ENCODE measurements around the gene GANAB. TPM values are rescaled to one million over a fixed set of nuclear protein-coding genes. Genes with fewer than 3 reads are reported as not detected.
A peak's percentile ranks its signal among the peaks of the same experiment; 100 is the strongest.

GANAB gene
- total and polyA plus RNA-seq, 2 of the 4 experiments (the other 2 are of a cell fraction), result 209 to 344 TPM

- Histone ChIP-seq H3K9me3 (ENCODE audit: control insufficient read depth, insufficient read depth, low read length) (no peaks in the 10 kb centered on the region), H3K27ac (ENCODE audit: insufficient read depth, low read length) (no peak overlapping the region), H3K4me3 (ENCODE audit: insufficient read depth, low read depth, low read length) (0 out of 2 replicates have a peak overlapping the region, but pooled peaks have one; percentile 13), H3K18ac (ENCODE audit: low read depth, low read length) (no peak overlapping the region), H2BK5ac (ENCODE audit: low read depth, low read length, poor library complexity, severe bottlenecking) (no peak overlapping the region), H3K27me3 (ENCODE audit: control insufficient read depth, insufficient read depth, low read length) (no peaks in the 10 kb centered on the region), H2AFZ (replicated peaks; ENCODE audit: low read length, poor library complexity) (no peak overlapping the region), H3K23ac (ENCODE audit: low read depth, low read length) (no peak overlapping the region), H3K9ac (ENCODE audit: low read depth, low read length) (no peak overlapping the region; the same call in 1 of the 2 replicates), H3K4ac (ENCODE audit: low read depth, low read length) (no peak overlapping the region), H4K5ac (ENCODE audit: low read depth, low read length) (no peak overlapping the region), H2BK20ac (ENCODE audit: low read depth, low read length) (no peak overlapping the region), H3K14ac (replicated peaks; ENCODE audit: low read depth, low read length) (no peak overlapping the region), H2BK15ac (ENCODE audit: low read depth, low read length) (no peak overlapping the region), H3K36me3 (ENCODE audit: control insufficient read depth, insufficient read depth, low read length) (peaks cover 19% of the 10 kb centered on the region), H3K56ac (ENCODE audit: extremely low read depth, insufficient read depth, low read length) (no peak overlapping the region), H3K9me1 (ENCODE audit: insufficient read depth, low read length) (peaks cover 4% of the 10 kb centered on the region; the same call in 1 of the 2 replicates), H2AK9ac (replicated peaks; ENCODE audit: low read depth, low read length, poor library complexity) (no peak overlapping the region), H3K4me2 (ENCODE audit: low read depth, low read length) (peak overlapping the region; percentile 99), H4K8ac (ENCODE audit: low read depth in 2 of 2, low read length in 2 of 2) (no peak overlapping the region), H4K20me1 (ENCODE audit: insufficient read depth, low read length) (no peaks in the 10 kb centered on the region), H4K91ac (ENCODE audit: insufficient read depth, low read depth, low read length) (no peak overlapping the region), H2AK5ac (ENCODE audit: low read depth, low read length) (no peak overlapping the region), H3K79me1 (ENCODE audit: low read depth in 1 of 2, low read length in 2 of 2) (peaks cover 13 to 35% of the 10 kb centered on the region in 2 experiments; a peak in 3 of 4 replicates), H2BK120ac (ENCODE audit: low read depth, low read length) (no peak overlapping the region), H3K4me1 (ENCODE audit: control insufficient read depth, insufficient read depth, low read length) (peaks cover 10% of the 10 kb centered on the region)
- CTCF ChIA-PET, result no interaction called here
- ATAC-seq (ENCODE audit: low read depth) (no peak), DNase-seq (no peak)
- intact Hi-C loops (cut with micrococcal nuclease), result no loop called here
- POLR2A ChIA-PET (ENCODE audit: unreplicated experiment), result no interaction called here
- BruUV-seq (replicated peaks), result no TSS peak
- in situ Hi-C loops (cut with MboI; ENCODE audit: low sequenced_read_pairs), result no loop called here
- TF ChIP-seq CHD1 (IDR thresholded peaks at IDR 0.05; ENCODE audit: low read depth, low read length) (no peak), RFX5 (IDR thresholded peaks at IDR 0.05; ENCODE audit: low read depth, low read length) (no peak), MAZ (IDR thresholded peaks at IDR 0.05; ENCODE audit: borderline replicate concordance, low read depth, low read length) (no peak), RAD21 (IDR thresholded peaks at IDR 0.05; ENCODE audit: low read length) (no peak), CEBPB (IDR thresholded peaks at IDR 0.05; ENCODE audit: low read depth, low read length) (no peak), POLR2A (IDR thresholded peaks at IDR 0.05; ENCODE audit: low read depth, low read length) (no peak), BHLHE40 (IDR thresholded peaks at IDR 0.05; ENCODE audit: low read depth, low read length) (no peak), RCOR1 (IDR thresholded peaks at IDR 0.05; ENCODE audit: insufficient replicate concordance, low read length) (no peak), FOS (IDR thresholded peaks at IDR 0.05; ENCODE audit: low read depth, low read length) (no peak), ELK1 (IDR thresholded peaks at IDR 0.05; ENCODE audit: borderline replicate concordance, low read depth, low read length) (no peak), MAFK (IDR thresholded peaks at IDR 0.05; ENCODE audit: low read depth, low read length) (no peak), NFE2L2 (IDR thresholded peaks at IDR 0.05; ENCODE audit: low read depth, low read length) (no peak), MXI1 (IDR thresholded peaks at IDR 0.05; ENCODE audit: borderline replicate concordance, low read depth, low read length) (no peak), CTCF (conservative IDR thresholded peaks at IDR 0.05; ENCODE audit: low read depth, low read length) (no peak), USF2 (IDR thresholded peaks at IDR 0.05; ENCODE audit: low read depth, low read length) (no peak), SMC3 (IDR thresholded peaks at IDR 0.05; ENCODE audit: low read depth, low read length) (no peak)
- WGBS, 2 experiments (ENCODE audit: extremely low coverage in 2 of 2, insufficient read length in 1 of 2), result 88% methylated on average over 6 of the region's 15 CpGs; no CpG with 5 or more reads in 1 of the 2 experiments
- dilution Hi-C loops (cut with HindIII; ENCODE audit: low sequenced_read_pairs, unreplicated experiment), result no loop called here
These were observed 31.3 kb upstream of the GANAB start for GRCh38 chr11:62677714-62678113.
